Measurements from ENCODE around the gene COPG1.
A peak's percentile ranks its signal among the peaks of the same experiment; 100 is the strongest.
"Not testable (repeated sequence)": the region's sequence is repeated elsewhere in the genome, so short reads cannot be mapped to it uniquely, and the experiment has no call there.

Gene COPG1, protein sequence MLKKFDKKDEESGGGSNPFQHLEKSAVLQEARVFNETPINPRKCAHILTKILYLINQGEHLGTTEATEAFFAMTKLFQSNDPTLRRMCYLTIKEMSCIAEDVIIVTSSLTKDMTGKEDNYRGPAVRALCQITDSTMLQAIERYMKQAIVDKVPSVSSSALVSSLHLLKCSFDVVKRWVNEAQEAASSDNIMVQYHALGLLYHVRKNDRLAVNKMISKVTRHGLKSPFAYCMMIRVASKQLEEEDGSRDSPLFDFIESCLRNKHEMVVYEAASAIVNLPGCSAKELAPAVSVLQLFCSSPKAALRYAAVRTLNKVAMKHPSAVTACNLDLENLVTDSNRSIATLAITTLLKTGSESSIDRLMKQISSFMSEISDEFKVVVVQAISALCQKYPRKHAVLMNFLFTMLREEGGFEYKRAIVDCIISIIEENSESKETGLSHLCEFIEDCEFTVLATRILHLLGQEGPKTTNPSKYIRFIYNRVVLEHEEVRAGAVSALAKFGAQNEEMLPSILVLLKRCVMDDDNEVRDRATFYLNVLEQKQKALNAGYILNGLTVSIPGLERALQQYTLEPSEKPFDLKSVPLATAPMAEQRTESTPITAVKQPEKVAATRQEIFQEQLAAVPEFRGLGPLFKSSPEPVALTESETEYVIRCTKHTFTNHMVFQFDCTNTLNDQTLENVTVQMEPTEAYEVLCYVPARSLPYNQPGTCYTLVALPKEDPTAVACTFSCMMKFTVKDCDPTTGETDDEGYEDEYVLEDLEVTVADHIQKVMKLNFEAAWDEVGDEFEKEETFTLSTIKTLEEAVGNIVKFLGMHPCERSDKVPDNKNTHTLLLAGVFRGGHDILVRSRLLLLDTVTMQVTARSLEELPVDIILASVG

DNA sequence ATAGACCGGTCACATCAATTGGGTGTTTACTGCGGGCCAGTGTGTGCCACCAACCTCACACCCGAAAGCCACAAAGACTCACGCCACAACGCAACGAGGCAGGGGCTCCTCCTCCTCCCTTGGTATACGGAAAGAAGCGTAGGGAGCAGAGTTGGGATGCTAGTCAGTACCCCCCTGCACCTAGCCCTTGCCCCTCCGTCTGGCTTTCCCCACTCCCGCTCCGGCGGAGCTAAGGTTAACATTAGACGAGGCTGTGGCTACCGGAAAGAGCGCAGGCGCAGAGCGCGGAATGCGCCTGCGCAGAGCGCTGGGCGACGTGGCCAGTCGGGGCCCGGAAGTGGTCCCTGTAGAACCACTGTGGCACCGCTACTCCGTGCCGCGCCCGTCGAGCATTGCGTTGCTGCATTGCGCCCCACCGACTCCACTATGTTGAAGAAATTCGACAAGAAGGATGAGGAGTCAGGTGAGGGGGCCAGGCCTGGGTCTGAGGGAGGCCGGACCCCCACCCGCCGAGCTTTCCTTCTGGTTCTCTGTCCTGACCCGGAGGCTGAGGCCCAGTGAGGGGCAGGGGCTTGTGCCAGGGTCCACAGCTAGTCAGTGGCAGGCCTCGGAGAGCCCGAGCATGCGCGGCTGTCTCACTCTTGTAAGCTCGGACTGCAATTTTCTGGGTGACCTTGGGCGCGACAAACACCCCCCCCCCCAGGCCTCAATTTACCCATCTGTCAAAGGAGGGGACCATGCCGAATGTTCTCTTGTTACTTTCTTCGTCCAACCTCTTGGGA lies at the start of gene COPG1:
TSS of gene COPG1 (plus strand) at position 323 of the 782 bp plus-strand sequence. CDS start at position 427, 104 bp downstream.
- Histone ChIP-seq H3K9me3 (ENCODE audit: control insufficient read depth, low read length) (no peaks in the 10 kb centered on the region), H3K4me1 (ENCODE audit: control insufficient read depth, insufficient read depth, low read length) (peaks cover 15% of the 10 kb centered on the region), H3K36me3 (ENCODE audit: control insufficient read depth, insufficient read depth, low read length) (peaks cover 14% of the 10 kb centered on the region), H3K9ac (ENCODE audit: low read length) (peak within 1 kb of the TSS; percentile 96), H3K4me3 (ENCODE audit: low read length) (peak within 1 kb of the TSS; percentile 87), H3K27me3 (ENCODE audit: control insufficient read depth, insufficient read depth, low read length) (no peaks in the 10 kb centered on the region)

DNA sequence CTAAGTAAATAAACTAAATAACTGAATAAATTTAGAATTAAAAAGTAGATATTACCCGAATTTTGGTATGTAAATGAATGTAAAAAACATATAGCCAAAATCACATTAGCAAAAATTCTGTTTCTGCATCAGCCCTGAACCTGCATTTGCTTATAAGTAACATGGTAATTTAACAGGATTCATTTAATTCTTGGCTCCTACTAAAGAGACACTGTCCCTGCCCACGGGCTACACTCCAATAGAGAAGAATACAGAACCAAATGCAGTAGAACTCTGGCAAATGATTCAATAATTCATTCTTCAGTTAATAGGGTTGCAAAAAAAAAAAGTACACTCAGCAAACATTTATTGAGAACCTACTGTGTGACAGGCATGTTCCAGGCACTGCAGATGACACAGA lies 44.9 kb upstream of the COPG1 start:
- Histone ChIP-seq H3K9ac (ENCODE audit: low read length) (no peak overlapping the region), H3K27me3 (ENCODE audit: control insufficient read depth, insufficient read depth, low read length) (no peaks in the 10 kb centered on the region), H3K9me3 (ENCODE audit: control insufficient read depth, low read length) (no peaks in the 10 kb centered on the region), H3K4me1 (ENCODE audit: control insufficient read depth, insufficient read depth, low read length) (no peaks in the 10 kb centered on the region), H3K36me3 (ENCODE audit: control insufficient read depth, insufficient read depth, low read length) (no peaks in the 10 kb centered on the region), H3K4me3 (ENCODE audit: low read length) (no peak overlapping the region)

DNA sequence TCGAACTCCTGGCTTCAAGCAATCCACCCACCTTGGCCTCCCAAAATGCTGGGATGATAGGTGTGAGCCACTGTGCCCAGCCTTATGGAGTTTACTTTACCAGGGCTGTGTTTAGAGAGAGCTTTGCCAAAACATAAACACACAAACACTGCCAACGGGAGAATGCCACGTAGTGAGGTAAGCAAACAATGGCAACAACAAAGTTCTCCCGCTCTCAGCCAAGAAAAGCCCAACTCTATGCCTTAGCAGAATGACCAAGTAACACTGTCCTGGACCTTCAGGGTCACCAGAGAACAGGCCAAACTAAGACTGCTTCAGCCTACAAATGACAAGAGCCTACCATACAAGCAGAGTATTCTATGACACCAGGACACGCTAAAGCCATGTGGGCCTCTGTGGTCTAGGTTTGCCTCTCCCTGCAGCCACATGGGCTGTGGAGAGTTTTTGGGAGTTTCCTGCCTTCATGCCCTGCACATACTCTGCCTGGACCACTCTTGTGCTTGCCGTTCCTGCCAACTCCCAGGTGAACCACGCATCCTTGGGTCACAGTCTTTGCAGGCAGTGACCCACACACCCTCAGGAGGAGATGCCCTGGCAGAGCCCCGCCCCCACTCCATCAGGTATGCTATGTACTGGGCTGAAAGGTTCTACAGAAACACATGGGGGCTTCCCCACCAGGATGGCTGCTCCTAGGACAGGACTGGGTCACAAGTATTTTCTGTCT lies 44.1 kb upstream of the COPG1 start:
- Histone ChIP-seq H3K4me3 (ENCODE audit: low read length) (no peak overlapping the region), H3K9ac (ENCODE audit: low read length) (no peak overlapping the region), H3K4me1 (ENCODE audit: control insufficient read depth, insufficient read depth, low read length) (no peaks in the 10 kb centered on the region)

DNA sequence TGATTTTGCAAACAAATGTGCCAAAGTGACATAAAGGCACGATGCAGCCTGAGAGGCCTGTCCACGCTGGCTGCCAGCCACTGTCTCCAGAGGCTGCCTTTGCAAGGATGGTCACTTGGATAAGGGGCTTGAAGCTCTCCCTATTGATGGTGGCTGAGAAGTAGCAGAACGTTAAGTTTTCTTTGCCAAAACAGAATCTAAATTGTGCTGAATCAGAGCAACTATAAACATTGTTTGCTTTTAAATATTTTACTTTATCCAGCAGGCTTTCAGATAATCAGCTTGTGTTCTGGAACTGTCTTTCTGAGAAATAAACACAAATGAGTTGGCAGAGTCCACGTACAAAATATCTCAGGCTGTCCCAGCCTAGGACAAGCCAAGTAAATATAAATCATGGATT lies 41.9 kb upstream of the COPG1 start:
- H3K4me3 ChIP-seq (ENCODE audit: low read length): no peak overlapping the region
- no peaks in the 10 kb centered on the region for H3K9me3 ChIP-seq (ENCODE audit: control insufficient read depth, low read length)
- no peaks in the 10 kb centered on the region for H3K36me3 ChIP-seq (ENCODE audit: control insufficient read depth, insufficient read depth, low read length)
- peaks cover 14% of the 10 kb centered on the region for H3K4me1 ChIP-seq (ENCODE audit: control insufficient read depth, insufficient read depth, low read length)
- no peaks in the 10 kb centered on the region for H3K27me3 ChIP-seq (ENCODE audit: control insufficient read depth, insufficient read depth, low read length)
- no peak overlapping the region for H3K9ac ChIP-seq (ENCODE audit: low read length)

More for the DNA sequence above, 44.1 kb upstream of the COPG1 start:
- Histone ChIP-seq H3K27me3 (ENCODE audit: control insufficient read depth, insufficient read depth, low read length) (no peaks in the 10 kb centered on the region), H3K36me3 (ENCODE audit: control insufficient read depth, insufficient read depth, low read length) (no peaks in the 10 kb centered on the region), H3K9me3 (ENCODE audit: control insufficient read depth, low read length) (no peaks in the 10 kb centered on the region)

DNA sequence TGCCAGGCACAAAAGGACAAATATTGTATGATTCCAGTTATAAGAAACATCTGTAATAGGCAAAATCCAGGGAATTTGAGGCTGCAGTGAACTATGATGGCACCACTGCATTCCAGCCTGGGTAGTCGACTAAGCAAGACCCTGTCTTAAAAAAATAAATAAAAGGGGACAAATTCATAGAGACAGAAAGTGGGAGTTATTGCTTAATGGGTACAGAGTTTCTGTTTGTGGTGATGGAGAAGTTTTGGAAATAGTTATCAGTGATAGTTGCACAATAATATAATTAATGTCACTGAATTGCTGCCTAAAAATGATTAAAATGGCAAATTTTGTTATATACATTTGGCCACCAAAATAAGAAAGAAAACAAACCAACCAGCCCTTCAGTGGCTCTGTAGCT lies 38.1 kb upstream of the COPG1 start:
- Histone ChIP-seq H3K9me3 (ENCODE audit: control insufficient read depth, low read length) (no peaks in the 10 kb centered on the region), H3K4me1 (ENCODE audit: control insufficient read depth, insufficient read depth, low read length) (peaks cover 14% of the 10 kb centered on the region), H3K27me3 (ENCODE audit: control insufficient read depth, insufficient read depth, low read length) (no peaks in the 10 kb centered on the region), H3K9ac (ENCODE audit: low read length) (no peak overlapping the region), H3K36me3 (ENCODE audit: control insufficient read depth, insufficient read depth, low read length) (no peaks in the 10 kb centered on the region), H3K4me3 (ENCODE audit: low read length) (no peak overlapping the region)

DNA sequence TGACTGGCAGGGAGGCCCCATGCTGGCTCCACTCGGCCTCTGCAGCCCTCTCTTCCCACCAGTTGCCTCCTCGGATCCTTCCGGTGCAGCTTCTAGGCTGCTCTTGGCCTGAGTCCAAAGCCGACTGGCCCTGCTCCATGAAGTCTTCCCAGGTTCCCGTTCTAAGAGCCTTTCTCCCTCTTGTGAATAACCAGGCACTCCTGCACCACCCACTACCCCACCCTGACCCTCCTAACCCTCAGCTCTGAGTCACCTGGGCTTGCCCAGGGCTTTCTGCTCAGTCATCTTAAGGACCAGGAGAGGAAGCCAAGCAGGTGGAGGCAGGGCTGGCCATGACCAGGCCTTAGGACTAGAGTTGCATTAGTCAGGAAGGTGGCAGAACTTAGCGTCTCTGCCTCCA lies 37.6 kb upstream of the COPG1 start:
- H3K36me3 ChIP-seq (ENCODE audit: control insufficient read depth, insufficient read depth, low read length): no peaks in the 10 kb centered on the region
- H3K9me3 ChIP-seq (ENCODE audit: control insufficient read depth, low read length): no peaks in the 10 kb centered on the region
- H3K27me3 ChIP-seq (ENCODE audit: control insufficient read depth, insufficient read depth, low read length): no peaks in the 10 kb centered on the region
- peaks cover 14% of the 10 kb centered on the region for H3K4me1 ChIP-seq (ENCODE audit: control insufficient read depth, insufficient read depth, low read length)
- H3K9ac ChIP-seq (ENCODE audit: low read length): no peak overlapping the region
- H3K4me3 ChIP-seq (ENCODE audit: low read length): no peak overlapping the region

DNA sequence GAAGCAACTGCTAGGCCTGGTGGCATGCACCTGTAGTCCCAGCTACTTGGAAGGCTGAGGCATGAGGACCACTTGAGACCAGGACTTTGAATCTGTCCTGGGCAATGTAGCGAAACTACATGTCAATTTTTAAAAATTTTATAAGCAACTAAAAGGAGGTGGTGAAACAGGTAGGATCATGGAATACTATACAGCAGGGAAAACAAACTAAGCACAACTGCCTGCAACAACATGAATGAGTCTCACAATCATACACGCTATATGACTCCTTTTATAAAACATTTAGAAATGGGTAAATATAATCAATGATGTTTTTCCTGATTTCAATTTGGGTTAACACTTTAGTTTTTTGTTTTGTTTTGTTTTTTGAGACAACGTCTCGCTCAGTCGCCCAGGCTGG lies 36.2 kb upstream of the COPG1 start:
- Histone ChIP-seq H3K9me3 (ENCODE audit: control insufficient read depth, low read length) (no peaks in the 10 kb centered on the region), H3K36me3 (ENCODE audit: control insufficient read depth, insufficient read depth, low read length) (no peaks in the 10 kb centered on the region), H3K4me1 (ENCODE audit: control insufficient read depth, insufficient read depth, low read length) (peaks cover 14% of the 10 kb centered on the region), H3K9ac (ENCODE audit: low read length) (no peak overlapping the region), H3K4me3 (ENCODE audit: low read length) (no peak overlapping the region), H3K27me3 (ENCODE audit: control insufficient read depth, insufficient read depth, low read length) (no peaks in the 10 kb centered on the region)

DNA sequence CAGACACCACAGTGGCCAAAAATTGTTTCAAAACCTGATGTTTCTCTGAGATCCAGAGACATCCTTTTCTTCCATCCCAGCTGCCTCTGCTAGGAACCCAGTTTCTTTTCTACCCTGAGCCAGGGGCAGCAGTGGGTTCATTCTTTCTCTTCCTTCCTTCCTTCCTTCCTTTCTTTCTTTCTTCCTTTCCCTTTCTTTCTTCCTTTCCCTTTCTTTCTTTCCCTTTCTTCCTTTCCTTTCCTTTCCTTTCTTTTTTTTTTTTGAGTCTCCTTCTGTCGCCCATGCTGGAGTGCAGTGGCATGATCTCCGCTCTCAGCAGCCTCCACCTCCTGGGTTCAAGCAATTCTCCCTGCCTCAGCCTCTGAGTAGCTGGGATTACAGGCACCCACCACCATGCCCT lies 30.7 kb upstream of the COPG1 start:
- H3K27me3 ChIP-seq (ENCODE audit: control insufficient read depth, insufficient read depth, low read length): no peaks in the 10 kb centered on the region
- H3K9ac ChIP-seq (ENCODE audit: low read length): no peak overlapping the region
- H3K4me1 ChIP-seq (ENCODE audit: control insufficient read depth, insufficient read depth, low read length): no peaks in the 10 kb centered on the region
- no peaks in the 10 kb centered on the region for H3K36me3 ChIP-seq (ENCODE audit: control insufficient read depth, insufficient read depth, low read length)
- no peak overlapping the region for H3K4me3 ChIP-seq (ENCODE audit: low read length)
- no peaks in the 10 kb centered on the region for H3K9me3 ChIP-seq (ENCODE audit: control insufficient read depth, low read length)

DNA sequence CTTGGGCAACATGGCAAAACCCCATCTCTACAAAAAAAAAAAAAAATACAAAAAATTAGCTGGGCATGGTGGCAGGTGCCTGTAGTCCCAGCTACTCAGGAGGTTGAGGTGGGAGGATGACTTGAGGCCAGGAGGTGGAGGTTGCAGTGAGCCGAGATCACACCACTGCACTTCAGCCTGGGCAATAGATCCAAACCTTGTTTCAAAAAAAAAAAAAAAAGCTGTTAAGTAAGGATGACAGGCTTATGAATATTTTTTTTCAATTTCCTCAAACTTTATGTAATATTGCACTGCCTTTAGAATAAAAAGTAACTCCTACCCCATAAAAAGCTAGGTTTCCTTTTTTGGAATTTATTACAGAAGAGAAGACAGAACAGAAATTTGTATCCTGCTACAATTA lies 25.0 kb upstream of the COPG1 start:
- H3K9ac ChIP-seq (ENCODE audit: low read length); H3K36me3 ChIP-seq (ENCODE audit: control insufficient read depth, insufficient read depth, low read length); H3K9me3 ChIP-seq (ENCODE audit: control insufficient read depth, low read length); H3K4me3 ChIP-seq (ENCODE audit: low read length); H3K27me3 ChIP-seq (ENCODE audit: control insufficient read depth, insufficient read depth, low read length): not testable (repeated sequence)
- peaks cover 20% of the 10 kb centered on the region for H3K4me1 ChIP-seq (ENCODE audit: control insufficient read depth, insufficient read depth, low read length)

DNA sequence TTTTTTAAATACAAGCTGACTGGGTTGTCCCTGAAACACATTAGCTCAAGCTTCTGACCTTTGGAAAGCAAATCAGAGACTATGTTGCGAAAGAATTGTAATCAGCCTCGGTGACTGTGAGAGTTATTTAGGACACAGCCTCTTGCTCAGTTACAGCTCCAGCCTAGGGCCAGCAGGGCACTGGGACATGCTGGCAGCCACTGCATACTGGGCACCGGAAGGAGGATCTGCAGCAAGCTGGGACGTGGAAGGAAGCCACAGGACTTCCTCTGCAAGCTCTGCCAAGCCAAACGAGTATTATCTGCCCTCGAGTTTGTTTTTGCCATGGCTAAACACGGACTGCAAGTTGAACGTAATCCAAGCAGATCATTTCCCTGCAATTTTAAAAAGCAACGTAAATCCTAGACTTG lies 24.4 kb upstream of the COPG1 start:
- Histone ChIP-seq H3K4me1 (ENCODE audit: control insufficient read depth, insufficient read depth, low read length) (peaks cover 21% of the 10 kb centered on the region), H3K27me3 (ENCODE audit: control insufficient read depth, insufficient read depth, low read length) (no peaks in the 10 kb centered on the region), H3K36me3 (ENCODE audit: control insufficient read depth, insufficient read depth, low read length) (no peaks in the 10 kb centered on the region), H3K4me3 (ENCODE audit: low read length) (peak overlapping the region; percentile 37), H3K9me3 (ENCODE audit: control insufficient read depth, low read length) (no peaks in the 10 kb centered on the region), H3K9ac (ENCODE audit: low read length) (peak overlapping the region; percentile 38)

DNA sequence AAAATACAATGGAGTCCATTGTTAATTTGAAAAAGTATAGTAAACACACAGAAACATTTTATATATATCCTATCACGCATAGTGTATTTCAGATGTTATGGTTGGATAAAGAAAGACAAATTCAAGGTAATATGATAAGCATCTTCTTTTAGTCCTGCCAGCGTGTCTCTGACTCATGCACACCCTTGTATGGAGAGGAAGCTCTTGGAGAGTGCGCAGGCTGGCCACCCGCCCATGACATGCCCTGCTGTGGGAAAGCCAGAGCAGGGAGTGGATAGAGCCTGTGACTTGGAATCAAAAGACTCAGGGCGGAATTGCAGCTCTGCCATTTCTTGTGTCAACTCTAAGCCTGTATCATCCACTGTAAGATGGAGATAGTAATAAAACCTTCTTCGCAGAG lies 23.0 kb upstream of the COPG1 start:
- no peak overlapping the region for H3K9ac ChIP-seq (ENCODE audit: low read length)
- H3K4me1 ChIP-seq (ENCODE audit: control insufficient read depth, insufficient read depth, low read length): peaks cover 25% of the 10 kb centered on the region
- no peaks in the 10 kb centered on the region for H3K36me3 ChIP-seq (ENCODE audit: control insufficient read depth, insufficient read depth, low read length)
- H3K27me3 ChIP-seq (ENCODE audit: control insufficient read depth, insufficient read depth, low read length): no peaks in the 10 kb centered on the region
- H3K4me3 ChIP-seq (ENCODE audit: low read length): no peak overlapping the region
- H3K9me3 ChIP-seq (ENCODE audit: control insufficient read depth, low read length): no peaks in the 10 kb centered on the region

Data from mucosa of stomach (tissue), 1 donor.